H1 (cell line): ENCODE measurements around the gene KIAA1671. TPM values are rescaled to one million over a fixed set of nuclear protein-coding genes. Genes with fewer than 3 reads are reported as not detected.

Experiments
- CTCF ChIA-PET: fragments of 300-600 bp; sonication (Branson Sonifier 250); formaldehyde crosslinking; loops from one replicate; lab custom pipeline; 2021; ENCODE audit not compliant: partially characterized antibody; lab: Charles Lee
- POLR2A ChIA-PET: fragments of 300-600 bp; sonication (Branson Sonifier 250); formaldehyde crosslinking; loops from one replicate; lab custom pipeline; 2021; ENCODE audit warnings: inconsistent platforms; ENCODE audit not compliant: partially characterized antibody; lab: Charles Lee
- DNase-seq, 2 experiments: peaks; one replicate each; pipeline versions ENCODE4 v3.0.0 to v3.0.0-alpha.2; 2010 to 2022; ENCODE audit warnings: low spot score in 2 of 2, low read depth in 1 of 2, mixed read lengths in 1 of 2
- FAIRE-seq: peaks from 2 replicates; lab custom pipeline; 2011; peaks lifted over from hg19 to GRCh38; lab: Jason Lieb, UNC
- H2AFZ ChIP-seq: 2 replicates; pipeline ENCODE4 v1.8.1; 2012; ENCODE audit warnings: low read length, inconsistent platforms
- H2AK5ac ChIP-seq: 2 replicates; pipeline ENCODE4 v1.6.1; 2013; ENCODE audit warnings: low read depth, low read length
- H2BK120ac ChIP-seq: replicated peaks from 2 replicates; pipeline ENCODE3; 2013; ENCODE audit warnings: low read depth, low read length, inconsistent platforms
- H2BK12ac ChIP-seq: 2 replicates; pipeline ENCODE4 v1.6.1; 2013; ENCODE audit warnings: low read depth, low read length
- H2BK15ac ChIP-seq: 2 replicates; pipeline ENCODE4 v1.6.1; 2013; ENCODE audit warnings: low read length
- H2BK20ac ChIP-seq: 2 replicates; pipeline ENCODE4 v1.6.1; 2013; ENCODE audit warnings: low read length
- H2BK5ac ChIP-seq: 2 replicates; pipeline ENCODE4 v1.6.1; 2013; ENCODE audit warnings: low read depth, low read length
- H3K14ac ChIP-seq: 2 replicates; pipeline ENCODE4 v1.6.1; 2013; ENCODE audit warnings: inconsistent platforms; ENCODE audit not compliant: insufficient read length
- H3K18ac ChIP-seq: 2 replicates; pipeline ENCODE4 v1.6.1; 2013; ENCODE audit warnings: low read length; ENCODE audit errors: extremely low read depth
- H3K23ac ChIP-seq: 2 replicates; pipeline ENCODE4 v1.6.1; 2013; ENCODE audit warnings: inconsistent platforms; ENCODE audit not compliant: insufficient read length
- H3K23me2 ChIP-seq: 2 replicates; pipeline ENCODE4 v1.6.1; 2013; ENCODE audit warnings: low read depth, low read length
- H3K27ac ChIP-seq: 2 replicates; pipeline ENCODE4 v1.6.1; 2011; ENCODE audit warnings: low read depth, low read length, inconsistent platforms
- H3K27me3 ChIP-seq, 4 experiments: replicated peaks in 1 of 4; 1 replicate in 1 of 4; 2 replicates in 3 of 4; pipeline versions ENCODE4 v1.6.1 to v1.8.1; 2011 to 2013; ENCODE audit warnings: low read length in 3 of 4, mild to moderate bottlenecking in 3 of 4, inconsistent platforms in 2 of 4, mixed read lengths in 2 of 4, moderate library complexity in 1 of 4; ENCODE audit not compliant: control insufficient read depth in 3 of 4, insufficient read depth in 3 of 4; ENCODE audit errors: extremely low read depth in 1 of 4
- H3K36me3 ChIP-seq, 4 experiments: 2 replicates each; pipeline versions ENCODE4 v1.6.1 to v1.8.1; 2011 to 2013; ENCODE audit warnings: mild to moderate bottlenecking in 4 of 4, low read length in 3 of 4, moderate library complexity in 2 of 4, control low read depth in 1 of 4, inconsistent platforms in 1 of 4; ENCODE audit not compliant: insufficient read depth in 4 of 4, control insufficient read depth in 2 of 4
- H3K4ac ChIP-seq: replicated peaks from 2 replicates; pipeline ENCODE3; 2013; ENCODE audit warnings: low read length, low read depth, mixed read lengths, inconsistent platforms; ENCODE audit not compliant: insufficient read length
- H3K4me1 ChIP-seq, 4 experiments: replicated peaks in 1 of 4; 1 replicate in 1 of 4; 2 replicates in 3 of 4; pipeline versions ENCODE4 v1.6.1 to v1.8.1; 2011 to 2013; ENCODE audit warnings: low read length in 3 of 4, inconsistent platforms in 2 of 4, mixed read lengths in 1 of 4; ENCODE audit not compliant: insufficient read depth in 4 of 4, control insufficient read depth in 3 of 4
- H3K4me2 ChIP-seq, 2 experiments: 2 replicates each; pipeline versions ENCODE4 v1.6.1 to v1.8.1; 2011 to 2013; ENCODE audit warnings: low read depth in 2 of 2, low read length in 2 of 2, control low read depth in 1 of 2, inconsistent platforms in 1 of 2, mild to moderate bottlenecking in 1 of 2; ENCODE audit not compliant: insufficient read depth in 1 of 2
- H3K4me3 ChIP-seq, 4 experiments: fragments of 200-600, 300-600 bp in 1 of 4; sonication (generic), shearing (Covaris generic), sonication (Bioruptor Twin) in 1 of 4; 2 replicates each; pipeline versions ENCODE4 v1.5.1 to v1.8.1; 2011 to 2016; ENCODE audit warnings: low read length in 4 of 4, low read depth in 3 of 4, control low read depth in 2 of 4, inconsistent platforms in 2 of 4, mild to moderate bottlenecking in 2 of 4, mixed read lengths in 1 of 4, moderate library complexity in 1 of 4; ENCODE audit not compliant: insufficient read depth in 2 of 4; ENCODE audit errors: extremely low read depth in 1 of 4
- H3K56ac ChIP-seq: replicated peaks from 2 replicates; pipeline ENCODE3; 2013; ENCODE audit warnings: low read depth, mild to moderate bottlenecking, mixed read lengths, low read length, inconsistent platforms; ENCODE audit not compliant: insufficient read length
- H3K79me1 ChIP-seq: 2 replicates; pipeline ENCODE4 v1.6.1; 2013; ENCODE audit warnings: low read depth, low read length, control low read depth
- H3K79me2 ChIP-seq, 2 experiments: 2 replicates each; pipeline versions ENCODE4 v1.6.1 to v1.8.1; 2012 to 2013; ENCODE audit warnings: low read length in 2 of 2, mild to moderate bottlenecking in 2 of 2, inconsistent platforms in 1 of 2; ENCODE audit not compliant: insufficient read depth in 2 of 2, control insufficient read depth in 1 of 2
- H3K9ac ChIP-seq, 4 experiments: replicated peaks in 1 of 4; 1 replicate in 1 of 4; 2 replicates in 3 of 4; pipeline versions ENCODE4 v1.6.1 to v1.8.1; 2011 to 2013; ENCODE audit warnings: low read depth in 3 of 4, low read length in 3 of 4, control low read depth in 2 of 4, mild to moderate bottlenecking in 2 of 4, moderate library complexity in 2 of 4, inconsistent platforms in 1 of 4; ENCODE audit errors: extremely low read depth in 1 of 4
- H3K9me3 ChIP-seq, 2 experiments: 2 replicates each; pipeline versions ENCODE4 v1.6.1 to v1.8.1; 2012 to 2013; ENCODE audit warnings: mild to moderate bottlenecking in 2 of 2, moderate library complexity in 2 of 2, control low read depth in 1 of 2, inconsistent platforms in 1 of 2, low read depth in 1 of 2, low read length in 1 of 2, mixed read lengths in 1 of 2; ENCODE audit not compliant: insufficient read depth in 2 of 2
- H4K20me1 ChIP-seq, 2 experiments: replicated peaks in 1 of 2; 2 replicates each; pipeline versions ENCODE3 to v1.8.1; 2011 to 2013; ENCODE audit warnings: inconsistent platforms in 2 of 2, low read length in 2 of 2, mild to moderate bottlenecking in 1 of 2; ENCODE audit not compliant: insufficient read depth in 2 of 2, control insufficient read depth in 1 of 2
- H4K5ac ChIP-seq: 2 replicates; pipeline ENCODE4 v1.6.1; 2013; ENCODE audit warnings: low read length, low read depth, mixed read lengths, inconsistent platforms; ENCODE audit not compliant: insufficient read length
- H4K8ac ChIP-seq: 2 replicates; pipeline ENCODE4 v1.8.0; 2013; ENCODE audit warnings: mild to moderate bottlenecking, moderate library complexity, low read length, inconsistent platforms; ENCODE audit not compliant: insufficient read depth; ENCODE audit errors: extremely low read depth
- H4K91ac ChIP-seq: replicated peaks from 2 replicates; pipeline ENCODE3; 2013; ENCODE audit warnings: low read length, mixed read lengths, inconsistent platforms; ENCODE audit not compliant: insufficient read length
- PHF8 ChIP-seq: fragments of 200-600 bp; sonication (generic); conservative IDR thresholded peaks from 2 replicates; pipeline ENCODE4 v1.7.1; 2012; ENCODE audit warnings: low read depth, mild to moderate bottlenecking, inconsistent platforms, low read length, moderate library complexity
- SUZ12 ChIP-seq: fragments of 200-600 bp; sonication (generic); IDR thresholded peaks from 2 replicates; pipeline ENCODE4 v1.6.1; 2012; ENCODE audit warnings: mild to moderate bottlenecking, inconsistent platforms, low read length, moderate library complexity, mixed read lengths
- WGBS, 2 experiments: shearing (Covaris generic) in 1 of 2; methylation state at CpG; one replicate each; pipeline versions ENCODE4 v1.1.6 to v1.1.7; 2013 to 2015; ENCODE audit warnings: low lambda C conversion rate in 2 of 2, mixed read lengths in 2 of 2, inconsistent platforms in 1 of 2, low coverage in 1 of 2, missing lambda C conversion rate in 1 of 2; ENCODE audit not compliant: insufficient replicate concordance in 2 of 2, insufficient coverage in 1 of 2, insufficient read length in 1 of 2; ENCODE audit errors: extremely low coverage in 1 of 2, missing lambda C conversion rate in 1 of 2; 5-methylcytosine and 5-hydroxymethylcytosine counted together
- polyA plus RNA-seq, 7 experiments: library from polyadenylated mRNA; depleted of rRNA in 3 of 7; stranded (reverse) in 5 of 7; unstranded in 2 of 7; fragments of >200 nt in 5 of 7; fragments of 200-250 nt in 2 of 7; gene quantifications; 1 replicate in 5 of 7; 2 replicates in 1 of 7; 4 replicates in 1 of 7; pipeline versions ENCODE4 v1.2.1 to v1.2.3, GENCODE V29; 2011 to 2013; ENCODE audit warnings: missing spikeins in 2 of 7, mixed read lengths in 2 of 7
- total RNA-seq: library from RNA; stranded (reverse); fragmentation: NEBNext Ultra II Directional; extraction: Animal tissue kit (Norgen Biotek cat#: 25700); gene quantifications from 2 replicates; pipeline ENCODE4 v1.2.1, GENCODE V29; 2021
- TF ChIP-seq, protein P1 (sequence below): IDR thresholded peaks from 2 replicates; pipeline ENCODE4 v1.6.1; 2012; ENCODE audit warnings: low read length, inconsistent platforms

Gene KIAA1671
- total and polyA plus RNA-seq, 2 of the 8 experiments (the other 6 are each of a cell fraction or from before 2014, with no cell fraction given), result 6.4 to 23.9 TPM

GRCh38 chr22:24997023-24997422 is 44.5 kb downstream of the KIAA1671 start:
- FAIRE-seq (no peak), DNase-seq (no peak)
- H2BK20ac ChIP-seq, result no peak overlapping the region
- H3K4ac ChIP-seq, result no peak overlapping the region
- no peaks in the 10 kb centered on the region for H3K27me3 ChIP-seq
- no peaks in the 10 kb centered on the region for H4K20me1 ChIP-seq
- H3K56ac ChIP-seq, result no peak overlapping the region
- no peak overlapping the region for H3K18ac ChIP-seq
- no peak overlapping the region for H2AFZ ChIP-seq
- H3K79me2 ChIP-seq, result peaks cover 0 to 6% of the 10 kb centered on the region in 2 experiments; a peak in 1 of 4 replicates
- no peak overlapping the region for H2AK5ac ChIP-seq
- peaks cover 3% of the 10 kb centered on the region; the same call in 1 of the 2 replicates for H3K79me1 ChIP-seq
- no peak overlapping the region for H2BK120ac ChIP-seq
- H3K9me3 ChIP-seq, result no peaks in the 10 kb centered on the region
- no peak overlapping the region for H4K91ac ChIP-seq
- H3K23ac ChIP-seq, result no peak overlapping the region
- no peak overlapping the region for H3K14ac ChIP-seq
- H3K27ac ChIP-seq, result peak overlapping the region; percentile 20; the same call in 1 of the 2 replicates
- CTCF ChIA-PET, result interaction anchor here (0.9 to 3.4 kb wide), 8 partner anchors 9 to 59 kb away, joined by 3 to 26 read pairs (median 4); no protein-coding TSS in a partner anchor
- 0 out of 2 replicates have a peak, but pooled peaks cover 2% of the 10 kb centered on the region for H3K23me2 ChIP-seq
- H2BK5ac ChIP-seq, result peak overlapping the region; percentile 40; the same call in 1 of the 2 replicates
- H3K4me2 ChIP-seq, result peak overlapping the region; percentile 51 to 55
- peaks cover 15 to 24% (median 18%) of the 10 kb centered on the region in 4 experiments for H3K4me1 ChIP-seq
- H2BK12ac ChIP-seq, result 0 out of 2 replicates have a peak overlapping the region, but pooled peaks have one; percentile 22
- H3K36me3 ChIP-seq, result no peaks in the 10 kb centered on the region
- H2BK15ac ChIP-seq, result peak overlapping the region; percentile 88; the same call in 1 of the 2 replicates
- H4K8ac ChIP-seq, result no peak overlapping the region
- H3K9ac ChIP-seq, result no peak overlapping the region
- POLR2A ChIA-PET, result interaction anchor here (0.8 to 1.2 kb wide), 4 partner anchors 10 to 30 kb away, joined by 3 to 5 read pairs (median 4); no protein-coding TSS in a partner anchor
- no peak overlapping the region for H4K5ac ChIP-seq
- peak overlapping the region in 2 of 4 experiments; percentile 14 to 31; a peak in 3 of 8 replicates for H3K4me3 ChIP-seq
- 60% methylated on average over 6 of the region's 6 CpGs; no CpG with 5 or more reads in 1 of the 2 experiments for WGBS, 2 experiments
- TF ChIP-seq PHF8 (no peak), SUZ12 (no peak)
- TF ChIP-seq, protein P1, sequence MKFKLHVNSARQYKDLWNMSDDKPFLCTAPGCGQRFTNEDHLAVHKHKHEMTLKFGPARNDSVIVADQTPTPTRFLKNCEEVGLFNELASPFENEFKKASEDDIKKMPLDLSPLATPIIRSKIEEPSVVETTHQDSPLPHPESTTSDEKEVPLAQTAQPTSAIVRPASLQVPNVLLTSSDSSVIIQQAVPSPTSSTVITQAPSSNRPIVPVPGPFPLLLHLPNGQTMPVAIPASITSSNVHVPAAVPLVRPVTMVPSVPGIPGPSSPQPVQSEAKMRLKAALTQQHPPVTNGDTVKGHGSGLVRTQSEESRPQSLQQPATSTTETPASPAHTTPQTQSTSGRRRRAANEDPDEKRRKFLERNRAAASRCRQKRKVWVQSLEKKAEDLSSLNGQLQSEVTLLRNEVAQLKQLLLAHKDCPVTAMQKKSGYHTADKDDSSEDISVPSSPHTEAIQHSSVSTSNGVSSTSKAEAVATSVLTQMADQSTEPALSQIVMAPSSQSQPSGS, result no peak
